ENCODE data around the gene NDUFAF2. TPM values are rescaled to one million over a fixed set of nuclear protein-coding genes. Genes with fewer than 3 reads are reported as not detected.

NDUFAF2 gene
- total RNA-seq, 1 experiment from 2014 or later = 20.8 TPM

DNA sequence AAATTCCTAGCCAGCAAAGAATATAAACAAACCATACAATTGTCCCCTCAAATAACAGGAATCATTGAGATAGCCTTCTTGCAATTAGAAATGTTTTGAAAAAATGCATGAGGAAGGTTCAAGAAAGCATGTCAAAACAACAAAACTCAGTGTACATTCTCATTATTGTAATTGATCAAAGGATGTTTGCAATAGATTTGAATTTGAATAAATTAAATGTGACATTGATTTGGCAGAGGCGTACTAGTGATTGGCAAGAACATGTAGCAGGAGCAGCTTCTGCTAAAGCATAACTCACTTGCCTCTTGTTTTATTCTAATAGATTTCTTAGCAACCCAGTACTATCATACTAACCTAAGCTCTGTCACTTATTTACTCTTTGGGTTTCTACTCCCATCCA lies 197.4 kb downstream of the NDUFAF2 start:
- no peaks in the 10 kb centered on the region for H3K36me3 ChIP-seq (replicated peaks; ENCODE audit: control insufficient read depth, insufficient read depth, low read length)
- no peak overlapping the region for H3K4me3 ChIP-seq (ENCODE audit: insufficient read depth, low read depth, low read length)
- H3K27me3 ChIP-seq (ENCODE audit: control insufficient read depth, insufficient read depth, low read length) = no peaks in the 10 kb centered on the region
- DNase-seq = no peak

DNA sequence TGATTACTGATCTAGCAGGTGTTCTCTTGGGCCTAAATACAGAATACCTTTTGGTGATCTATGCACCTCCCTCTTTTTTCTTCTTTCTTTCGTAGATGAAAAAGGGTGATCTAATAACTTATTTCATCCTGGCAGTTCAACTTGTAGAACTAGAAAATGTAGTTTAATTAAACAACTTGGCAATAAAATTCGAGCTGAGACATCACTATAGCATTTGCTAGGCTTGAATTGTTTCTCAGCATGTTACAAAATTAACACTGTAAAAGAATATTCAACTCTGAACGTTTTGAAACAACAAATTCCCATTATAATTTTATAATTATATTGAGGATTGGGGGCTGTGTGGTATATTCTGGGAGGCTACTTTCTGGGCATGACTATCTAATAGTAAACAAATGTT lies 197.8 kb downstream of the NDUFAF2 start:
- Histone ChIP-seq H3K27me3 (ENCODE audit: control insufficient read depth, insufficient read depth, low read length) (no peaks in the 10 kb centered on the region), H3K36me3 (replicated peaks; ENCODE audit: control insufficient read depth, insufficient read depth, low read length) (no peaks in the 10 kb centered on the region), H3K4me3 (ENCODE audit: insufficient read depth, low read depth, low read length) (no peak overlapping the region)
- DNase-seq = no peak

DNA sequence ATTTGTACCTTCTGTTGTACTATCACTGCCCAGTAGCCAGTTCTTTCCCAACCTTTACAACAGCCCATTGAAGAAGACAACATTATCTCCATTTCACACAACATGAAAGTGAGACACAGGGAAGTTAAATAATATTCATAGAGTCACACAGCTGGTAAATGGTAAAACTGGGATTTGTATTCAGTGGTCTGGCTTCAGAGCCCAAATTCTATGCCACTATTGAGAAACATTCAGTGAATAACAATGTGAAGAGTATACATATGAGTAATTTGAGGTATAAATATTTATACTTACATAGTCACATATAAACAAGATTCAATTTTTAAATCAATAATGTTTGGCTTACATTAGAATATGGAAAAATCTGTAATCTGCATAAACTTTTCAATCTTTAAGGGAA lies 203.5 kb downstream of the NDUFAF2 start:
- no peaks in the 10 kb centered on the region for H3K27me3 ChIP-seq (ENCODE audit: control insufficient read depth, insufficient read depth, low read length)
- no peak for DNase-seq
- no peaks in the 10 kb centered on the region for H3K36me3 ChIP-seq (replicated peaks; ENCODE audit: control insufficient read depth, insufficient read depth, low read length)
- no peak overlapping the region for H3K4me3 ChIP-seq (ENCODE audit: insufficient read depth, low read depth, low read length)

DNA sequence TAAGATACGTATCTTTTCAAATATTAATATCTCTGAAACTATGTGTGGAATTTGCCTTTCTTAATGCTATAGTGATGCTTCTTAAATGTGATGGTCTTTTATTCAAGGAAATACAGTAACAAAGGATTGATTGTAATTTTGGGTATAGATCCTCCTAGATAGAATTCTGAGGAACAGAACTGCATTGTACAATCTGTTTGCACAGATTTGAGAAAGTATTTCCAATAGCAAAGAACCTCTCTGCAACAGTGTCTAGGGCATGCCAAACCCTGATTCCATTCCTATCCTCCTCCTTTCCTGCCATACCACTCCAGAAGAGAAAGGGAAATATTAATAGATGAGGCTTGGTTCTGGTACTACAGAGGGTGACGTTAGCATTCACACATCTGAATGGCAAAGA lies 206.9 kb downstream of the NDUFAF2 start:
- Histone ChIP-seq H3K27me3 (ENCODE audit: control insufficient read depth, insufficient read depth, low read length) (no peaks in the 10 kb centered on the region), H3K4me3 (ENCODE audit: insufficient read depth, low read depth, low read length) (no peak overlapping the region), H3K36me3 (replicated peaks; ENCODE audit: control insufficient read depth, insufficient read depth, low read length) (no peaks in the 10 kb centered on the region; the same call in 1 of the 2 replicates)
- DNase-seq = no peak

DNA sequence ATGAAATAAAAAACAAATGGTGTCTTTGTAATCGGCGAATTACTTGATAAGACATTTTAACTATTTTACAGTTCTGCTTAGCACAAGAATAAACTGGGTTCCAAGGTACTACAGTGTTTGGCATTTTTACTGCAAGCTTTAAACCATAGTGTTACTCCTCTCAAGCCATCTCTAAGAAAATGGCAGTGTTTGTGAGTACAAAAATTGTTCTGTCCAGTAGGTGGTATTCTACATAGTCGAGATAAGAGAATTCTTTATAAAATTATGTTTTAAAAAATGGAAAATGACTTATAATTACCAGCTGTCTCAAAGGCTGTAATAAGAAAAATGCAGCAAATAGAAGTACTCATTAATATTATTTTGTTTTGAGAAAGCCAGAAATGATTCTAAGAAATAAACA lies 214.1 kb downstream of the NDUFAF2 start:
- no peaks in the 10 kb centered on the region for H3K27me3 ChIP-seq (ENCODE audit: control insufficient read depth, insufficient read depth, low read length)
- no peak for DNase-seq

DNA sequence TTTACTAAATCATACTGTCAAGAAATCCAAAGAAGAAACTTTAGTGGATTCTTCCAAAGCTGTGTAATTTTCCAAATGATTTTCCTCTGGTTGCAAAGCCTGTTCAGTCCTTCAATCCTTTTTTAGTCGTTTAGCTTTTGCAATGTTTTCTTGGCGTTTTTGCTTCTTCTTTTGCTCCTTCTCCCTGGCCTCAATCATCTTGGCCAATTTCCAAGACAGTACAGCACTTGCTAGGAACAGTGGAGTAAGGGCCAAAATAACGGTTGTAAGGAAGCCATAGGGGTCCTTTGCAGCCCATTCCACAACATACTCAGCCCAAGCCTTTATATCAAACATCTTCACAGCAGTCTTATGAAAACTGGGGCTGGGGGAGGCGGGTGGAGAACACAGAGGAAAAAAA lies 214.8 kb downstream of the NDUFAF2 start:
- no peak overlapping the region for H3K4me3 ChIP-seq (ENCODE audit: insufficient read depth, low read depth, low read length)
- H3K36me3 ChIP-seq (replicated peaks; ENCODE audit: control insufficient read depth, insufficient read depth, low read length) = peaks cover 6% of the 10 kb centered on the region
- DNase-seq = no peak
- no peaks in the 10 kb centered on the region for H3K27me3 ChIP-seq (ENCODE audit: control insufficient read depth, insufficient read depth, low read length)

More for the DNA sequence above, 214.1 kb downstream of the NDUFAF2 start:
- Histone ChIP-seq H3K36me3 (replicated peaks; ENCODE audit: control insufficient read depth, insufficient read depth, low read length) (peaks cover 6% of the 10 kb centered on the region), H3K4me3 (ENCODE audit: insufficient read depth, low read depth, low read length) (no peak overlapping the region)

DNA sequence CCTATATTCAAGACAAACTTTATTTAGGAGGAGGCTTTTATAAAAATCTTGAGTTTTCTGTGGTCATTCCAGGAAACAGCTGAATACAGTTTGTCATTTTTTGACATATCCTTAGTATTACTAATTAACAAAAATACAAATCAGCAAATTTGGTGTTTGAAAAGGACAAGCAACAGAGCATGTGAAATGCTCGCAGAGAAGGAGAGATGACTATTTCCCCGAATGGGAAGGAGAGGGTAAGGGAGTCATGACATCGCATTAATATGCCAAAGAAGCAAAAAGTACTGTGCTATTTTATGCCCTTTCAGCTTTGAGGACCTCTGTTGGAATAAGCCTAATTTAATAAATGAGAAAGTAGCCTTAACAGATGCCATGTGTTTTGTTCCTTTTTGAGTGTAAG lies 215.5 kb downstream of the NDUFAF2 start:
- Histone ChIP-seq H3K4me3 (ENCODE audit: insufficient read depth, low read depth, low read length) (no peak overlapping the region), H3K36me3 (replicated peaks; ENCODE audit: control insufficient read depth, insufficient read depth, low read length) (peaks cover 6% of the 10 kb centered on the region), H3K27me3 (ENCODE audit: control insufficient read depth, insufficient read depth, low read length) (no peaks in the 10 kb centered on the region)
- DNase-seq = no peak

DNA sequence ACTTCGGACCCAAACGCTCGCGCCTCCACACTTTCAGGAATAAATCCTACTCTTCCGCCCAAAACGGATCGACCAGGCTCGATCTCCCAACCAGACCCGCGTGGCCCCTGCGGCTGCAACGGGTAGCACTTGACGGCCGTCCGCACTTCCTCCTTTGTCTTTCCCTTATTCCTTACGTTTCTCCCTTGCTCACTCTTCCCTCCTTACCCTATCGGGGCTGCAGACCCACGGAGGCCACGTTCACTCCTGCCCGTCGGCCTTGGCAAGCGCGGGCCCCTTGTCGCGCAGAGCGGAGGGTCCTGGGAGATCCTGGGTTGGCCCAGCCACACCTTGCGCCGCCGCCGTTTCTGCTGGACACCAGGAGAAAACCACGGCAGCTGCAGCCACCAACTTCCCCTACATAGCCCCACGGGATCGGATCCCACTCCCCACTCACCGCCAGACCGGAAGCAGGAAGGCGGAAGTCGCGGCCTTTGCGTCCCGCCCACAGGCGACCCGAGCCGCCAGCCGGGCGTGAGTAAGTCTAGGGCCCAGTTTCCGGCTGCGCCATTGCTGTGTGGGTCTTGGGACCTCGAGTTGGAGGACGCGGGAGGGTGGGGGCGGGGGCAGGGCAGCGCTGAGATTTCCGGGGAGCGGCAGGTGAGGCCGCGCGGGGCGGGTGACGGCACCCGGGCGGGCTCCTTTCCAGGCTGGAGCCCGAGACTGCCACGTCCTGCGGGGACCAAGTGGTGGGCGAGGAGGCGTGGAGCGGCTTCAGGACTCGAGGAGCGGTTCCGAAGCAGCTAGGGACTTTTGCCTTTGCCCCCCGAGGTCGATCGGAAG lies 217.2 kb downstream of the NDUFAF2 start, which contains the start of gene SMIM15:
TSS of gene SMIM15 (minus strand) at position 459 of the 822 bp plus-strand sequence. CDS start 2,297 bp downstream, outside the sequence.
- Histone ChIP-seq H3K36me3 (replicated peaks; ENCODE audit: control insufficient read depth, insufficient read depth, low read length) (peaks cover 6% of the 10 kb centered on the region), H3K27me3 (ENCODE audit: control insufficient read depth, insufficient read depth, low read length) (no peaks in the 10 kb centered on the region), H3K4me3 (ENCODE audit: insufficient read depth, low read depth, low read length) (peak within 1 kb of the TSS; percentile 95)
- peak; percentile 90 for DNase-seq

DNA sequence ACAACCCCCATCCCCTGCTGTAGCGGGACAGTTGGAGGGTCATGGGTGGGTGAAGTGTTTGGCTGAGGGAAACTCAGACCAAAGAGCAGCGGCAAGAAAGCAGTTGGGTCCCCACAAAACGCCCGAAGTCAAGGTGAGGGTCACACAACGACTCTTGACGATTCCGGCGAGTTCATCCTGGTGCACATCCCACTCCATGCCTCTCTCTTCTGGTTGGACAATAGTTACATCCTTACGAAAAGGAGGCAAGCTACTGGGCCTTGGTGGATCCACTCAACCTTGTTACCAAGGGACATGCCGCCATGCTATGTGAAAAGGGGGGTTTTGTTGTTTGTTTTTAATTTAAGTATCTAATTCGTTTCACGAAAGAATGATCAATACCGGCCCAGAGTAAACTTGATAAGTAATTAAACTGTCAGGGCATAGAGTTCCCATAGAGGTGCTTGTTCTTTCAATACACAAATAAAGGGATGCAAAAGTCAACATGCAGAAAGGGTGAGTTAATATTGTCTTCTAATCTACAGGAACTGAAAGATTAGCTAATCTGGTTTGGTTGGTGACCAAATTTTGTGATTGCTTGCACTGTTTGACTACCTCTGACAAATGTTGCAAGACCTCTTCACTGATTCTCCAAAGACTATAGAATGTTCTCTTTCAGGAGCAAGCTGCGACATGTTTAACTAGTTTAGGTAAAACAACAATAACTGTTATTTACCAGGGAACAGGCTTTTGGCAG lies 218.0 kb downstream of the NDUFAF2 start:
- peaks cover 6% of the 10 kb centered on the region for H3K36me3 ChIP-seq (replicated peaks; ENCODE audit: control insufficient read depth, insufficient read depth, low read length)
- peak overlapping the region; percentile 95 for H3K4me3 ChIP-seq (ENCODE audit: insufficient read depth, low read depth, low read length)
- DNase-seq = peak; percentile 3
- H3K27me3 ChIP-seq (ENCODE audit: control insufficient read depth, insufficient read depth, low read length) = no peaks in the 10 kb centered on the region

DNA sequence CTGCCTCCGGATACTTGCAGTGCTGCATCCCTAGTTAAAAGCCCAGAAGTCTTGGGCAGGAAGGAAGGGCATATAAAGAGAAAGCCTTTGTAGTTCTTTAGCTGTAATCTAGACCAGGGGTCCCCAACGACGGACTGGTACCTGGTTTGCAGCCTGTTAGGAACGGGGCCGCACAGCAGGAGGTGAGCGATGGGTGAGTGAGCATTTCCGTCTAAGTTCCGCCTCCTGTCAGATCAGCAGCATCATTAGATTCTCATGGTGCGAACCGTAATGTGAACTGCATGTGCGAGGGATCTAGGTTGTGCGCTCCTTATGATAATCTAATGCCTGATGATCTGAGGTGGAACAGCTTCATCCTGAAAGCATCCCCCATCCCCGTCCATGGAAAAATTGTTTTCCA lies 218.9 kb downstream of the NDUFAF2 start:
- no peaks in the 10 kb centered on the region for H3K27me3 ChIP-seq (ENCODE audit: control insufficient read depth, insufficient read depth, low read length)
- DNase-seq = peak; percentile 2
- no peak overlapping the region for H3K4me3 ChIP-seq (ENCODE audit: insufficient read depth, low read depth, low read length)
- peaks cover 5% of the 10 kb centered on the region for H3K36me3 ChIP-seq (replicated peaks; ENCODE audit: control insufficient read depth, insufficient read depth, low read length)

DNA sequence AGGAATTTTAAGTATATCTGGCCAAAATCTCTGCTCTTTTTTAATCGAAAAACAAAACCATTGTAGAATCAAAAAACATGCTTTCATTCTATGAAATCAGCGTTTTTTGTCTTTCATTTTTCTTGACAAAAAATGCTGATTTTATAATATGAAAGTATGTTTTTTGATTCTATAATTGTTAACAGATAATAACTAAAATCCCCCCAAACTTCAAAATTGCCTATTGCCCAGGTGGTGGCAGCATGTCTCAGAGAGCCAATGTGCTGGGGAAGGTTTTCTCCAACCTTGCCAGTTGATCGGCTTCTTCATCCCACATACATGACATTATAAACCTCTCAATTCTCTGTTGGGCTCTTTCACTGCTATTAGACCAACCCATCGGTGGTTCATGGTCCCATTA lies 222.4 kb downstream of the NDUFAF2 start:
- peak; percentile 42 for DNase-seq
- H3K4me3 ChIP-seq (ENCODE audit: insufficient read depth, low read depth, low read length) = no peak overlapping the region
- H3K36me3 ChIP-seq (replicated peaks; ENCODE audit: control insufficient read depth, insufficient read depth, low read length) = no peaks in the 10 kb centered on the region
- H3K27me3 ChIP-seq (ENCODE audit: control insufficient read depth, insufficient read depth, low read length) = no peaks in the 10 kb centered on the region

DNA sequence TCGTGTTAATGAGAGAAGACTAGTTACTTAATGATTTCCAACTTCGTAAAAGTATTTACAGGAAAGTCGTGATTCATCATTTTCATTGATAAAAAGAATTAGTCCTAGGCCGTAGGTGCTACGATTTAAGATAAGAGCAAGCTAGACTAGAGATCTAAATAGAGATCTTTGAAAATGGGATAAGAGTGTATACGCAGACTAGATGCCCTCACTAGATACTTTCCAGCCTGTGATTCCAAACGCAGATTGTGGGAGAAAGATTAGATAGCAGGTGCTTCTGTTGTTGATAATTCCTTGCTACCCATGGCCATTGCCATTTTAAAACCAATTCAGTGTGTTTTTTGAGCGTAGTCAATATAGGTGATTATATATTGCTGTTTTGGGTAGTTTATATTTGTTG lies 223.9 kb downstream of the NDUFAF2 start:
- Histone ChIP-seq H3K27me3 (ENCODE audit: control insufficient read depth, insufficient read depth, low read length) (no peaks in the 10 kb centered on the region), H3K4me3 (ENCODE audit: insufficient read depth, low read depth, low read length) (no peak overlapping the region), H3K36me3 (replicated peaks; ENCODE audit: control insufficient read depth, insufficient read depth, low read length) (no peaks in the 10 kb centered on the region)
- no peak for DNase-seq

DNA sequence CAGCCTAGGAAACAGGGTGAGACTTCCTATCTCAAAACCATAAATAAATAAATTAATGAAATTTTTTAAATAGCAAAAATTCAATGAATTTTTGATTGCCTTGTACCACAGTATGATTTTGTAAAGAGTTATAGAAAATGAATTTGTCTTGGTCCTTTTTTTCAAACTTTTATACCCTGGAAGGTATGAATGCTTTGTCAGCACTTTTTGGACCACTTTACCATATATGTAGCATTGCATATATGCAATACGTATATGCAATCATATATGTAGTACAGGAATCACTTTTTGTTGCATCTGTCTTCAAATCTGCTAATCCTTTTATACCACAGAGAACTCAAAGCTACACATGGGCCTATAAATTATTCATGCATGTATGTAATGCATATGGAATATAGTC lies 226.5 kb downstream of the NDUFAF2 start:
- Histone ChIP-seq H3K27me3 (ENCODE audit: control insufficient read depth, insufficient read depth, low read length) (no peaks in the 10 kb centered on the region), H3K36me3 (replicated peaks; ENCODE audit: control insufficient read depth, insufficient read depth, low read length) (no peaks in the 10 kb centered on the region), H3K4me3 (ENCODE audit: insufficient read depth, low read depth, low read length) (no peak overlapping the region)
- DNase-seq = no peak

DNA sequence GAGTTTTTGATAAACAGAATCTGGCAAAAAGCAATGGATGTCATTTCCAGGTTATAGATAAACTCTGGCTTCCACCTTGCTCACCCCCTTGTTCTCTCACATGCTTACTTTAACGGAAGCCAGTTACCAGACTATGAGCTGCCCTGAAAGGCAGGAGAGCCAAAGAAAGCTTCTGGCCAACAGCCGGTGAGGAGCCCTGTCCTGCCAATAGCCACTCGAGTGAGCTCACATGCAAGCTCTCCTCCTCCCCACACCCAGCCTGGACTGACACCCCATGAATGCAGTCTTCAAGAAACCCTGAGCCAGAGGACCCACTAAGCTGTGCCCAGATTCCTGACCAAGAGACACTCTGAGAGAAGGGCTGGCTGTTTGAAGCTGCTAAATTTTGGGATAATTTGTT lies 231.6 kb downstream of the NDUFAF2 start:
- Histone ChIP-seq H3K36me3 (replicated peaks; ENCODE audit: control insufficient read depth, insufficient read depth, low read length) (no peaks in the 10 kb centered on the region), H3K4me3 (ENCODE audit: insufficient read depth, low read depth, low read length) (no peak overlapping the region), H3K27me3 (ENCODE audit: control insufficient read depth, insufficient read depth, low read length) (no peaks in the 10 kb centered on the region)
- no peak for DNase-seq

DNA sequence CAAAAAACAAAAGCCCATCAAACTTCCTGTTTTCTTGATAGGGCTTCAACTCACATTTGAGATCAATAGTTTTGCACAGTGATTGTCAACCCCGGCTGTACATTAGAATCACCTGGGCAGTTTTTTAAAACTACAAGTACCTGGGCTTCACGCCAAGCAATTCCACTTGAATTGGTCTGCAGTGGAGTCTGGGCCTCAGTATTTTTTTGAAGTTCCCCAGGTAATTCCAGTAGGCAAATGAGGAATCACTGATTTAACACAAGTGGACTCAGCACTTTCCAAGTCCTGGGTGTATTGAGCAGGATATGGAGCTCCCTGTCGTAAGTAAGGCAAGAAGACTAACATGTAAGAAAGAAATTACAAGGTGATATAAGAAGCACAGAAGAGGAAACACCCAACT lies 232.1 kb downstream of the NDUFAF2 start:
- no peaks in the 10 kb centered on the region for H3K36me3 ChIP-seq (replicated peaks; ENCODE audit: control insufficient read depth, insufficient read depth, low read length)
- no peak for DNase-seq
- H3K27me3 ChIP-seq (ENCODE audit: control insufficient read depth, insufficient read depth, low read length) = no peaks in the 10 kb centered on the region
- H3K4me3 ChIP-seq (ENCODE audit: insufficient read depth, low read depth, low read length) = no peak overlapping the region
